ENCODE measurements around the gene MTARC2. TPM values are rescaled to one million over a fixed set of nuclear protein-coding genes. Genes with fewer than 3 reads are reported as not detected.

Gene MTARC2
- total RNA-seq, 1 donor from 2014 or later, result 16.5 TPM

GRCh38 chr1:220826729-220827128, 78.6 kb downstream of the MTARC2 start:
- no peak for DNase-seq (ENCODE audit: low read depth in 2 of 2)

GRCh38 chr1:220827445-220828178, 79.5 kb downstream of the MTARC2 start:
- DNase-seq (ENCODE audit: low read depth in 2 of 2), result no peak

DNA sequence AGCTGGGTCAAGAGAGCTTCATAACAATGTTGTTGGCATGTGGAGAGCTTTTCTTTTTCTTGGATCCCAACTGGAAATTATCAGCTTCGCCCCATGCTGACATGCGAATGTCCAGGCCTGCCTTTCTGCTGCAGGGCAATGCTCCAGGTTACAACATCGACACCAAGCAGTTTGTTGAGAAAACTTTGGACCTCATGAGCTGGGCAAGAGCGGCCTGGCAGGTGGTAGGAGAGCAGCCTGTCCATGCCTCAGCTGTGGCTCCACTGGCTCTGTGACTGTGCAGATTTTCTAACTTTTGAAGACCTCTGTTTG, 80.0 kb downstream of the MTARC2 start:
- DNase-seq (ENCODE audit: low read depth in 2 of 2), result no peak

DNA sequence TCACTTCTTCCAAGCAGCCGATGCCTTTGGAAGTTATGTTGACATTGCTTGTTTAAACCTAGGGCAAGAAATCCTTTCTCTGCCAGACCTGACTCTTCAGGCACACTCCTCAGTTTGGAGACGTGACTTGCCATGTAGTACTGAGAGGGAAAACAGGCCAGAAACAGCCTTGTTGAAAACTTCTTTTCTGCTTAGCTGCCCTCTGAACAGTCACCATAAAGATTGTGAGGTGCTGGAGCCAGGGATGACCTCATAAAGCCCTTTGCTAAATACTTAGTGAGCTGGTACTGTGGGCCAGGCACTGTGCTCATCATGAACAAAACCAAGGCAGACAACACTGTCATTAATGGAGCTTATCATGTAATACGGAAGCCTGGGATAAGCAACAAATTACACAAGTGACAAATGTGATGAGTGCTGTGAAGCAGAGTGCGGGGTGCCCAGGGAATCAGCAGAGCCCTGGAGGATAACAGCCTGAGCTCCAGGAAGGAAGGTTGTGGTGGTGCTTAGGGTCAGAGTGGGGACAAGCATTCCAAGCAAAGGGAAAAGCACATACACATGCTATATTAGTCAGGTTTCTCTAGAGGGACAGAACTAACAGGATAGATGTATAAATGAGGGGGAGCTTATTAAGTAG, 80.9 kb downstream of the MTARC2 start:
- no peak for DNase-seq (ENCODE audit: low read depth in 2 of 2)

- no peak for DNase-seq (ENCODE audit: low read depth in 2 of 2)
These were observed 85.3 kb downstream of the MTARC2 start for GRCh38 chr1:220833436-220833835.

Other genes starting within 250 kb of the MTARC2 start
- 0.65 and 2.2 TPM in 2 replicates for gene MARK1, start 220.2 kb upstream of the MTARC2 start, total RNA-seq
- gene C1orf115, start 58.0 kb upstream of the MTARC2 start, total RNA-seq, result 44.2 and 92.7 TPM in 2 replicates
- gene MTARC1, start 38.6 kb downstream of the MTARC2 start, total RNA-seq, result 0.99 and 2.2 TPM in 2 replicates
- 1.4 and 5.9 TPM in 2 replicates for gene HLX, start 131.1 kb downstream of the MTARC2 start, total RNA-seq